Measurements from ENCODE around the gene GALM. TPM values are rescaled to one million over a fixed set of nuclear protein-coding genes. Genes with fewer than 3 reads are reported as not detected.

GALM gene
- total and polyA plus RNA-seq, 2 of the 8 experiments (the other 6 are each of a cell fraction or from before 2014, with no cell fraction given), result 9.9 to 13.1 TPM

DNA sequence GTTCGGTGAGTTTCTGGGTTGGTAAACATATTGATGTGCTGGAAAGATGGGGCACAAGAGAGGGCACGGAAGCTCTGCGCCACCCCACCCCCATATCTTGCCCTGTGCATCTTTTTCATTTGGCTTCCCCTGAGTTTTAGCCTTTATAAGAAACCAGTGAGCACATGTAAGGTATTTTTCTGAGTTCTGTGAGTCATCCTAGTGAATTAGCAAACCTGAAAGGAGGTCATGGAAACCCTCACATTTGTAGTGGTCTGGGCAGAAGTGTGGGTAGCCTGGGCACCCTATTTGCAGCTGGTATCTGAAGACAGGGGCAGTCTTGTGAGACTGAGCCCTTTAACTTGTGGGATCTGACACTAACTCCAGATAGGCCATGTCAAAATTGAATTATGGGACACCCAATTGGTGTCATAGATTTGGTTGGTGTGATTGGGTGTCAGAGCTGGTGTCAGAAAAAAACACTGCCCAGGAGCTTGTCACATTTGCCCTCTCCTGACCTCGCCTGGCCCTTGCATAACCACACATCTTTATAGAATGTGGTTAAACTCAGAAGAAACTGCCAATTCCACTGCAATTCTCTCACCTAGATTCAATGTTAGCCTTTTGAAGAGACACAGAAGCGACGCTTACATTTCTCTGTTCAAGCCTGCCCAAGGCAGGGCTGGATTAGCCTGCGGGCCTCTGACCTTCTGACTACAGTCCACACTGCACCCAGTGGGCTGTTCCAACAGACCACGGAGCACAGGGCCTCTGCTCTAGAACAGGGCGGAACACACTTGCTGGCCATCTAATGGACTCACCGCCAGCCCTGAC, 12.0 kb upstream of the GALM start:
- no peak overlapping the region for H3K9ac ChIP-seq (replicated peaks in 1 of 4; ENCODE audit: extremely low read depth in 1 of 4, low read depth in 3 of 4, low read length in 3 of 4)
- H3K27me3 ChIP-seq (replicated peaks in 1 of 4; ENCODE audit: control insufficient read depth in 3 of 4, extremely low read depth in 1 of 4, insufficient read depth in 3 of 4, low read length in 3 of 4), result no peaks in the 10 kb centered on the region
- WGBS, 2 experiments (ENCODE audit: extremely low coverage in 1 of 2, insufficient coverage in 1 of 2, insufficient read length in 1 of 2, insufficient replicate concordance in 2 of 2, low coverage in 1 of 2, low lambda C conversion rate in 2 of 2, missing lambda C conversion rate in 1 of 2), result 93% methylated on average over 10 of the region's 10 CpGs; no CpG with 5 or more reads in 1 of the 2 experiments
- H3K79me2 ChIP-seq (ENCODE audit: control insufficient read depth in 1 of 2, insufficient read depth in 2 of 2, low read length in 2 of 2), result no peaks in the 10 kb centered on the region
- H3K9me3 ChIP-seq (ENCODE audit: insufficient read depth in 2 of 2, low read depth in 1 of 2, low read length in 1 of 2), result no peaks in the 10 kb centered on the region
- no peaks in the 10 kb centered on the region for H3K36me3 ChIP-seq (ENCODE audit: control insufficient read depth in 2 of 4, insufficient read depth in 4 of 4, low read length in 3 of 4)
- no peak overlapping the region for H2BK20ac ChIP-seq (ENCODE audit: low read length)
- no peak overlapping the region for H3K56ac ChIP-seq (replicated peaks; ENCODE audit: insufficient read length, low read depth, low read length)
- H3K4me2 ChIP-seq (ENCODE audit: insufficient read depth in 1 of 2, low read depth in 2 of 2, low read length in 2 of 2), result no peak overlapping the region
- no peak overlapping the region for H2BK12ac ChIP-seq (ENCODE audit: low read depth, low read length)
- no peaks in the 10 kb centered on the region for H4K20me1 ChIP-seq (replicated peaks in 1 of 2; ENCODE audit: control insufficient read depth in 1 of 2, insufficient read depth in 2 of 2, low read length in 2 of 2)
- H4K91ac ChIP-seq (replicated peaks; ENCODE audit: insufficient read length, low read length), result no peak overlapping the region
- no peak overlapping the region for H3K4ac ChIP-seq (replicated peaks; ENCODE audit: insufficient read length, low read depth, low read length)
- DNase-seq (ENCODE audit: low read depth in 1 of 2, low spot score in 2 of 2) (no peak), FAIRE-seq (no peak)
- no peak overlapping the region for H3K4me3 ChIP-seq (ENCODE audit: extremely low read depth in 1 of 4, insufficient read depth in 2 of 4, low read depth in 3 of 4, low read length in 4 of 4)
- H3K4me1 ChIP-seq (replicated peaks in 1 of 4; ENCODE audit: control insufficient read depth in 3 of 4, insufficient read depth in 4 of 4, low read length in 3 of 4), result no peaks in the 10 kb centered on the region
- H3K27ac ChIP-seq (ENCODE audit: low read depth, low read length), result no peak overlapping the region
- H2AK5ac ChIP-seq (ENCODE audit: low read depth, low read length), result no peak overlapping the region
- ChIA-PET CTCF (ENCODE audit: partially characterized antibody) (interaction anchor here (0.8 to 2.0 kb wide), 4 partner anchors 28 to 72 kb away, joined by 3 to 5 read pairs (median 4); no protein-coding TSS in a partner anchor), POLR2A (ENCODE audit: partially characterized antibody) (no interaction called here)
- no peak overlapping the region for H3K14ac ChIP-seq (ENCODE audit: insufficient read length)
- H2AFZ ChIP-seq (ENCODE audit: low read length), result peak overlapping the region; percentile 17; the same call in 1 of the 2 replicates
- H3K18ac ChIP-seq (ENCODE audit: extremely low read depth, low read length), result no peak overlapping the region
- no peaks in the 10 kb centered on the region for H3K79me1 ChIP-seq (ENCODE audit: low read depth, low read length)
- no peak overlapping the region for H3K23ac ChIP-seq (ENCODE audit: insufficient read length)
- no peak overlapping the region for H2BK120ac ChIP-seq (replicated peaks; ENCODE audit: low read depth, low read length)
- no peak overlapping the region for H2BK15ac ChIP-seq (ENCODE audit: low read length)
- H4K5ac ChIP-seq (ENCODE audit: insufficient read length, low read depth, low read length), result no peak overlapping the region
- no peak overlapping the region for H4K8ac ChIP-seq (ENCODE audit: extremely low read depth, insufficient read depth, low read length)
- H2BK5ac ChIP-seq (ENCODE audit: low read depth, low read length), result no peak overlapping the region
- no peaks in the 10 kb centered on the region for H3K23me2 ChIP-seq (ENCODE audit: low read depth, low read length)
- TF ChIP-seq CBX5 (IDR thresholded peaks at IDR 0.05; ENCODE audit: low read depth, low read length), result no peak
